Measurements from ENCODE around the gene CDH4. TPM values are rescaled to one million over a fixed set of nuclear protein-coding genes. Genes with fewer than 3 reads are reported as not detected.

Gene CDH4
- 0.33 and 0.42 TPM in 2 replicates for polyA plus RNA-seq (2013)

DNA sequence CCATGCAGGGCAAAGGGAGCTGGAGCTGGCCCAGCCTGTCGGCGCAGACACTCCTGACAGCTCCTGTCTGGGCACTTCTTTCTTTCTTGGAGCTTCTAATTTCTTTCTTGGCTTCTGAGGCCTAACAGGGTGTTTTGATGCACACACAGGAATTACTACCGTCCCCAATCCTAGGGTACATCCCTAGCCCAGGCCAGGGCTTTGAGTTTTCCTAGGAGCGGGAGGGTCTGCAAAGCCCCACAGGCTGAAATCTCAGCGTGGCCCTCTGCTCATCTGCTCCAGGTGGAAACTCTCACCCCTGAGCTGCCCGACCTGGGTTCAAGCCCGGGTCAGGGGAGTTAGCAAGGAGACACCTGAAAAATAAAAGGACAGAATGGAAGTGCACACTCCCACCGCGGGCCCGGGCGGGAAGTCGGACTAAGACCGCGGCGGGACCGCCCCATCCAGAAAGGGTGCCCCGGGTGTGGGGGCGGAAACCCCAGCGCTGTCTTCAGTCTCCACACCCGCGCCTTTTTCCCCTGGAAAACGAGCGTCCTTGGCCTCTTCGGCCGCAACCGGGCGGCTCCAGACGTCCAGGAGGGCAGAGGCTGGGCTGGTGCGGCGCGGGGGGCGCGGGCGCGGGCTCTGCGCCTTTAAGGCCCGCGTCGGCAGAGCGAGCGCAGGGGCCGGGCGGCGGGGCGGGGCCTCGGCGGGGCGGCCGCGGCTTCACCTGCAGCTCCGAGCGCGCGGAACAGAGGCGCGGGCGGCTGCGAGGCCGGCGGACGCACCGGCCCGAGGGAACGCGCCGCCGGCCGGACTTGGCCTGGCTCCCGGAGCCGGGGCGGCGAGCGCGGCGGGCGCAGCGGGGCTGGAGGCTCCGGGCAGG is at the start of gene CDH4:
TSS of gene CDH4 (plus strand) at position 733 of the 865 bp plus-strand sequence.
- H4K8ac ChIP-seq (ENCODE audit: low read depth, low read length), result no peak within 1 kb of the TSS

DNA sequence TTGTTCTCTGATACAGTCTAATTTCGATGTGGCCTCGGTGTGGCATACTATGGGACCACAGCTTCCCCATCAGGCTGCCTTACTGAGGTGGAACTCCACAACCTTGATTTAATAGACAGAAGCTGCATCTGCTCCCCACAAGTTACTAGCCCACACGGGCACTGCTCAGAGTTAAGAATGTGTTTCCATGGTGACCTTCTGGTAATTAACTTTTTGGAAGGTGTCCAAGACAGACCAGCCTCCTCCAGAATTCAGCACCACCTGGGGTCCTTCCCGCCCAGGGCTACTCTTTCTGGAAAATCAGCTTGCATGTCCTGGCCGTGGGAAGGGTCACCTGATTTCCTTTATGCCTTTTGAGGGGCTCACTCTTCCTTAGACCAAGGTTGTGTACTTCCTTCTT is 48.7 kb upstream of the CDH4 start:
- no peak overlapping the region for H4K12ac ChIP-seq (ENCODE audit: low read depth, low read length)
- no peak overlapping the region for H4K8ac ChIP-seq (ENCODE audit: low read depth, low read length)
- H2AK5ac ChIP-seq (ENCODE audit: low read length), result no peak overlapping the region
- no peak overlapping the region for H3K23ac ChIP-seq (ENCODE audit: low read length)
- H3K79me1 ChIP-seq (ENCODE audit: low read length), result no peaks in the 10 kb centered on the region
- H3K27me3 ChIP-seq (ENCODE audit: insufficient read depth, low read length), result no peaks in the 10 kb centered on the region
- H3K4me2 ChIP-seq (ENCODE audit: low read length), result no peak overlapping the region
- H4K91ac ChIP-seq (ENCODE audit: low read depth, low read length), result no peak overlapping the region
- WGBS (ENCODE audit: extremely low coverage, insufficient coverage, insufficient read length), result no CpG with 5 or more reads among the region's 5 CpGs
- H3K14ac ChIP-seq (ENCODE audit: low read length), result no peak overlapping the region
- H2BK120ac ChIP-seq (ENCODE audit: insufficient read depth, low read length, poor library complexity), result no peak overlapping the region
- no peak overlapping the region for H2BK5ac ChIP-seq (ENCODE audit: low read depth, low read length, poor library complexity)
- H3K27ac ChIP-seq (ENCODE audit: low read depth, low read length), result no peak overlapping the region
- no peak overlapping the region for H2AFZ ChIP-seq (ENCODE audit: insufficient read depth, low read length, poor library complexity)
- H3K9ac ChIP-seq (ENCODE audit: low read length), result no peak overlapping the region
- H3K79me2 ChIP-seq (ENCODE audit: control insufficient read depth, insufficient read depth, low read length, poor library complexity), result no peaks in the 10 kb centered on the region
- no peak for DNase-seq
- H2BK12ac ChIP-seq (ENCODE audit: low read length), result no peak overlapping the region
- peaks cover 3% of the 10 kb centered on the region for H3K9me3 ChIP-seq (ENCODE audit: insufficient read depth, low read depth, low read length)
- H3K4ac ChIP-seq (ENCODE audit: low read depth, low read length), result no peak overlapping the region
- H3K4me1 ChIP-seq (ENCODE audit: control insufficient read depth in 1 of 2, insufficient read depth in 2 of 2, low read length in 2 of 2), result no peaks in the 10 kb centered on the region
- no peaks in the 10 kb centered on the region for H3K36me3 ChIP-seq (ENCODE audit: control insufficient read depth in 1 of 2, insufficient read depth in 2 of 2, low read length in 2 of 2)
- no peak overlapping the region for H3K18ac ChIP-seq (ENCODE audit: low read length)
- no peak overlapping the region for H3K4me3 ChIP-seq (ENCODE audit: low read depth, low read length)

More for the DNA sequence above, at the start of gene CDH4:
- H3K14ac ChIP-seq (ENCODE audit: low read length), result no peak within 1 kb of the TSS
- H2BK5ac ChIP-seq (ENCODE audit: low read depth, low read length, poor library complexity), result no peak within 1 kb of the TSS
- no peak within 1 kb of the TSS for H3K4ac ChIP-seq (ENCODE audit: low read depth, low read length)
- H3K27ac ChIP-seq (ENCODE audit: low read depth, low read length), result no peak within 1 kb of the TSS
- peak within 1 kb of the TSS; percentile 67 for H3K4me2 ChIP-seq (ENCODE audit: low read length)
- H2BK12ac ChIP-seq (ENCODE audit: low read length), result no peak within 1 kb of the TSS
- H3K4me1 ChIP-seq (ENCODE audit: control insufficient read depth in 1 of 2, insufficient read depth in 2 of 2, low read length in 2 of 2), result peaks cover 3 to 8% of the 10 kb centered on the region in 2 experiments
- no peaks in the 10 kb centered on the region for H3K79me1 ChIP-seq (ENCODE audit: low read length)
- H3K36me3 ChIP-seq (ENCODE audit: control insufficient read depth in 1 of 2, insufficient read depth in 2 of 2, low read length in 2 of 2), result no peaks in the 10 kb centered on the region
- no peak within 1 kb of the TSS for H3K18ac ChIP-seq (ENCODE audit: low read length)
- no peaks in the 10 kb centered on the region for H3K79me2 ChIP-seq (ENCODE audit: control insufficient read depth, insufficient read depth, low read length, poor library complexity)
- no peak within 1 kb of the TSS for H2AK5ac ChIP-seq (ENCODE audit: low read length)
- H3K4me3 ChIP-seq (ENCODE audit: low read depth, low read length), result no peak within 1 kb of the TSS
- H2BK120ac ChIP-seq (ENCODE audit: insufficient read depth, low read length, poor library complexity), result no peak within 1 kb of the TSS
- H3K9ac ChIP-seq (ENCODE audit: low read length), result no peak within 1 kb of the TSS
- H3K23ac ChIP-seq (ENCODE audit: low read length), result no peak within 1 kb of the TSS
- H4K12ac ChIP-seq (ENCODE audit: low read depth, low read length), result no peak within 1 kb of the TSS
- peaks cover 50% of the 10 kb centered on the region for H3K27me3 ChIP-seq (ENCODE audit: insufficient read depth, low read length)
- no peak for DNase-seq
- no CpG with 5 or more reads among the region's 78 CpGs for WGBS (ENCODE audit: extremely low coverage, insufficient coverage, insufficient read length)
- no peaks in the 10 kb centered on the region for H3K9me3 ChIP-seq (ENCODE audit: insufficient read depth, low read depth, low read length)
- H4K91ac ChIP-seq (ENCODE audit: low read depth, low read length), result no peak within 1 kb of the TSS
- H2AFZ ChIP-seq (ENCODE audit: insufficient read depth, low read length, poor library complexity), result peak within 1 kb of the TSS; percentile 30

GRCh38 chr20:61204206-61204605 is 47.9 kb upstream of the CDH4 start:
- no peak overlapping the region for H2BK12ac ChIP-seq (ENCODE audit: low read length)
- H3K9me3 ChIP-seq (ENCODE audit: insufficient read depth, low read depth, low read length), result peaks cover 3% of the 10 kb centered on the region
- no peak overlapping the region for H2BK5ac ChIP-seq (ENCODE audit: low read depth, low read length, poor library complexity)
- no peak overlapping the region for H2BK120ac ChIP-seq (ENCODE audit: insufficient read depth, low read length, poor library complexity)
- no peak overlapping the region for H3K23ac ChIP-seq (ENCODE audit: low read length)
- H3K4me3 ChIP-seq (ENCODE audit: low read depth, low read length), result no peak overlapping the region
- no peaks in the 10 kb centered on the region for H3K36me3 ChIP-seq (ENCODE audit: control insufficient read depth in 1 of 2, insufficient read depth in 2 of 2, low read length in 2 of 2)
- no peak overlapping the region for H3K9ac ChIP-seq (ENCODE audit: low read length)
- no peak overlapping the region for H3K4me2 ChIP-seq (ENCODE audit: low read length)
- no peak overlapping the region for H2AFZ ChIP-seq (ENCODE audit: insufficient read depth, low read length, poor library complexity)
- no peak for DNase-seq
- no peak overlapping the region for H2AK5ac ChIP-seq (ENCODE audit: low read length)
- H4K12ac ChIP-seq (ENCODE audit: low read depth, low read length), result no peak overlapping the region
- no peak overlapping the region for H3K4ac ChIP-seq (ENCODE audit: low read depth, low read length)
- H3K4me1 ChIP-seq (ENCODE audit: control insufficient read depth in 1 of 2, insufficient read depth in 2 of 2, low read length in 2 of 2), result no peaks in the 10 kb centered on the region
- H3K14ac ChIP-seq (ENCODE audit: low read length), result no peak overlapping the region
- no peaks in the 10 kb centered on the region for H3K27me3 ChIP-seq (ENCODE audit: insufficient read depth, low read length)
- no peak overlapping the region for H4K91ac ChIP-seq (ENCODE audit: low read depth, low read length)
- no peaks in the 10 kb centered on the region for H3K79me1 ChIP-seq (ENCODE audit: low read length)
- no peak overlapping the region for H3K27ac ChIP-seq (ENCODE audit: low read depth, low read length)
- WGBS (ENCODE audit: extremely low coverage, insufficient coverage, insufficient read length), result no CpG with 5 or more reads among the region's 8 CpGs
- no peak overlapping the region for H4K8ac ChIP-seq (ENCODE audit: low read depth, low read length)
- H3K79me2 ChIP-seq (ENCODE audit: control insufficient read depth, insufficient read depth, low read length, poor library complexity), result no peaks in the 10 kb centered on the region
- H3K18ac ChIP-seq (ENCODE audit: low read length), result no peak overlapping the region

DNA sequence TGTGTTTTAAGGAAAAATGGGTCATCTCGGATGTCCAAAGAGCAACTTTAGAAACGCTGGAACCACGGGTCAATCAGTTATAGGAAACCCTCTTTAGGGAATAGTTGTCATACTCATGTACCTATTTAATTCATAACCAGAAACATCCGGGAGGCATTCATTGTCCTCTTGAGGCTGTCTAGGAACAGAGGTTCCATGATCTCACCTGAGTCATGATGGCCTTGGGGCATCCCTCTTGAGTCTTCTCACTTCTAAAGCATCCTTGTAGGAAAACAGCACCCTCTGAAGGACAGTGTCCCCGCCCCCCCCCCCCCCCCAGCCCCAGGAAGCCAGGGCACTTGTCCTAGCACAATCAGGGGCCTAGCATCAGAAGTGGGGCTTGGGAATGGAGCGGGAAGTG is 46.3 kb upstream of the CDH4 start:
- WGBS (ENCODE audit: extremely low coverage, insufficient coverage, insufficient read length), result no CpG with 5 or more reads among the region's 6 CpGs
- no peak overlapping the region for H3K18ac ChIP-seq (ENCODE audit: low read length)
- no peak overlapping the region for H3K9ac ChIP-seq (ENCODE audit: low read length)
- H2AFZ ChIP-seq (ENCODE audit: insufficient read depth, low read length, poor library complexity), result no peak overlapping the region
- H2AK5ac ChIP-seq (ENCODE audit: low read length), result no peak overlapping the region
- H3K27ac ChIP-seq (ENCODE audit: low read depth, low read length), result no peak overlapping the region
- no peaks in the 10 kb centered on the region for H3K79me2 ChIP-seq (ENCODE audit: control insufficient read depth, insufficient read depth, low read length, poor library complexity)
- H3K9me3 ChIP-seq (ENCODE audit: insufficient read depth, low read depth, low read length), result peaks cover 3% of the 10 kb centered on the region
- H4K91ac ChIP-seq (ENCODE audit: low read depth, low read length), result no peak overlapping the region
- no peak overlapping the region for H3K14ac ChIP-seq (ENCODE audit: low read length)
- H3K4me1 ChIP-seq (ENCODE audit: control insufficient read depth in 1 of 2, insufficient read depth in 2 of 2, low read length in 2 of 2), result no peaks in the 10 kb centered on the region
- no peak overlapping the region for H4K8ac ChIP-seq (ENCODE audit: low read depth, low read length)
- H2BK5ac ChIP-seq (ENCODE audit: low read depth, low read length, poor library complexity), result no peak overlapping the region
- H3K27me3 ChIP-seq (ENCODE audit: insufficient read depth, low read length), result no peaks in the 10 kb centered on the region
- no peak overlapping the region for H2BK12ac ChIP-seq (ENCODE audit: low read length)
- no peak overlapping the region for H3K4ac ChIP-seq (ENCODE audit: low read depth, low read length)
- H3K36me3 ChIP-seq (ENCODE audit: control insufficient read depth in 1 of 2, insufficient read depth in 2 of 2, low read length in 2 of 2), result no peaks in the 10 kb centered on the region
- no peaks in the 10 kb centered on the region for H3K79me1 ChIP-seq (ENCODE audit: low read length)
- H3K4me3 ChIP-seq (ENCODE audit: low read depth, low read length), result no peak overlapping the region
- H2BK120ac ChIP-seq (ENCODE audit: insufficient read depth, low read length, poor library complexity), result no peak overlapping the region
- no peak overlapping the region for H3K4me2 ChIP-seq (ENCODE audit: low read length)
- DNase-seq, result peak; percentile 33 to 41
- no peak overlapping the region for H3K23ac ChIP-seq (ENCODE audit: low read length)
- H4K12ac ChIP-seq (ENCODE audit: low read depth, low read length), result no peak overlapping the region
